HepG2 (cell line): ENCODE measurements around the gene PIK3R1. TPM values are rescaled to one million over a fixed set of nuclear protein-coding genes. Genes with fewer than 3 reads are reported as not detected.

ENCODE experiments used
- ATAC-seq: fragments of 200-7000 bp; cut with Tn5 transposase; 3 replicates; pipeline ENCODE4 v1.9.1; 2020; ENCODE audit warnings: mild to moderate bottlenecking, moderate library complexity
- BruUV-seq: library from RNA; stranded (reverse); fragments of 400-500 nt; replicated peaks from 2 replicates; lab custom pipeline; 2021; lab: Mats Ljungman, UMichigan
- CTCF ChIA-PET: fragments of 300-600 bp; formaldehyde crosslinking; extraction: SDS; loops from one replicate; lab custom pipeline; 2021; ENCODE audit warnings: low total read pairs, inconsistent platforms, low intra/inter-chr PET ratio; lab: Yijun Ruan, JAX
- POLR2A ChIA-PET: fragments of 350-600 bp; sonication (Branson Sonifier 250); formaldehyde crosslinking; loops from one replicate; lab custom pipeline; 2020; ENCODE audit warnings: antibody characterized with exemption, inconsistent platforms; lab: Yijun Ruan, JAX
- DNase-seq: peaks from one replicate; pipeline ENCODE4 v3.0.0-alpha.2; 2015; ENCODE audit warnings: low spot score
- FAIRE-seq: peaks from 3 replicates; lab custom pipeline; 2011; peaks lifted over from hg19 to GRCh38; lab: Jason Lieb, UNC
- H2AFZ ChIP-seq: one replicate; pipeline ENCODE4 v1.6.1; 2011; ENCODE audit warnings: low read length, inconsistent platforms
- H3K27ac ChIP-seq: fragments of 300-600 bp; 3 replicates; pipeline ENCODE4 v1.8.0; 2011; ENCODE audit warnings: mixed run types, mild to moderate bottlenecking, mixed read lengths, low read length, inconsistent platforms; ENCODE audit not compliant: insufficient read depth; ENCODE audit errors: extremely low read length
- H3K27me3 ChIP-seq, 2 experiments: fragments of 200-600 bp in 1 of 2; 2 replicates in 1 of 2; 3 replicates in 1 of 2; pipeline versions ENCODE4 v1.6.0 to v1.8.0; 2011; ENCODE audit warnings: low read length in 2 of 2, mild to moderate bottlenecking in 2 of 2, moderate library complexity in 2 of 2, inconsistent platforms in 1 of 2; ENCODE audit not compliant: insufficient read depth in 2 of 2, control insufficient read depth in 1 of 2
- H3K36me3 ChIP-seq, 2 experiments: fragments of 200-600 bp in 1 of 2; replicated peaks in 1 of 2; 2 replicates in 1 of 2; 3 replicates in 1 of 2; pipeline versions ENCODE4 v1.5.1 to v1.8.0; 2011; ENCODE audit warnings: low read length in 2 of 2, inconsistent platforms in 1 of 2; ENCODE audit not compliant: insufficient read depth in 2 of 2, control insufficient read depth in 1 of 2
- H3K4me1 ChIP-seq: 2 replicates; pipeline ENCODE4 v1.5.1; 2012; ENCODE audit warnings: low read length, inconsistent platforms; ENCODE audit not compliant: insufficient read depth
- H3K4me2 ChIP-seq: 2 replicates; pipeline ENCODE4 v1.6.0; 2011; ENCODE audit warnings: low read depth, low read length, inconsistent platforms
- H3K4me3 ChIP-seq, 3 experiments: fragments of 200-600 bp in 1 of 3; sonication (generic), shearing (Covaris generic) in 1 of 3; replicated peaks in 1 of 3; 2 replicates each; pipeline ENCODE4 v1.5.1; 2011 to 2016; ENCODE audit warnings: low read length in 3 of 3, inconsistent platforms in 2 of 3, low read depth in 2 of 3, mild to moderate bottlenecking in 2 of 3, control low read depth in 1 of 3, mixed read lengths in 1 of 3; ENCODE audit not compliant: insufficient read depth in 1 of 3
- H3K79me2 ChIP-seq: one replicate; pipeline ENCODE4 v1.6.1; 2011; ENCODE audit warnings: low read length, inconsistent platforms; ENCODE audit not compliant: insufficient read depth
- H3K9ac ChIP-seq: 2 replicates; pipeline ENCODE4 v1.6.0; 2011; ENCODE audit warnings: mild to moderate bottlenecking, low read depth, low read length, inconsistent platforms; ENCODE audit not compliant: insufficient read depth
- H3K9me3 ChIP-seq: 2 replicates; pipeline ENCODE4 v1.5.1; 2012; ENCODE audit warnings: mild to moderate bottlenecking, low read length
- H4K20me1 ChIP-seq: 2 replicates; pipeline ENCODE4 v1.6.0; 2011; ENCODE audit warnings: inconsistent platforms, mild to moderate bottlenecking, low read length, moderate library complexity; ENCODE audit not compliant: insufficient read depth
- FOXC1 ChIP-seq: sonication (generic); formaldehyde crosslinking; IDR thresholded peaks from 2 replicates; pipeline ENCODE4 v1.8.0; 2022; ENCODE audit warnings: mild to moderate bottlenecking, missing genetic modification reagents, borderline replicate concordance
- KLF6 ChIP-seq: IDR thresholded peaks from 2 replicates; pipeline ENCODE4 v1.8.0; 2016; ENCODE audit warnings: missing biosample characterization, missing genetic modification reagents
- TOPORS ChIP-seq: sonication (generic); formaldehyde crosslinking; IDR thresholded peaks from 2 replicates; pipeline ENCODE4 v1.8.0; 2023; ENCODE audit warnings: mild to moderate bottlenecking, missing genetic modification reagents
- ZNF317 ChIP-seq: sonication (generic); formaldehyde crosslinking; IDR thresholded peaks from 2 replicates; pipeline ENCODE4 v1.5.0; 2020; ENCODE audit warnings: mild to moderate bottlenecking, missing genetic modification reagents
- ZNF460 ChIP-seq: sonication (generic); formaldehyde crosslinking; IDR thresholded peaks from 2 replicates; pipeline ENCODE4 v1.5.1; 2020; ENCODE audit warnings: missing genetic modification reagents, mild to moderate bottlenecking, borderline replicate concordance
- ZNF709 ChIP-seq: sonication (generic); formaldehyde crosslinking; IDR thresholded peaks from 2 replicates; pipeline ENCODE4 v1.5.0; 2020; ENCODE audit warnings: mild to moderate bottlenecking, missing genetic modification reagents
- ZNF772 ChIP-seq: sonication (generic); formaldehyde crosslinking; IDR thresholded peaks from 2 replicates; pipeline ENCODE4 v1.5.0; 2020; ENCODE audit warnings: mild to moderate bottlenecking, missing genetic modification reagents
- ZNF792 ChIP-seq: IDR thresholded peaks from 2 replicates; pipeline ENCODE4 v1.6.1; 2016
- WGBS: methylation state at CpG from one replicate; pipeline ENCODE4 v1.1.6; 2017; ENCODE audit warnings: low lambda C conversion rate; 5-methylcytosine and 5-hydroxymethylcytosine counted together
- in situ Hi-C: cut with HindIII; loops from 2 replicates; pipeline ENCODE4 v1.10.0; 2017; ENCODE audit warnings: low pct_unique_long_range_greater_than_20kb; ENCODE audit not compliant: extremely low pct_ligation_motif_present
- intact Hi-C: fragments of 100-400 bp; cut with micrococcal nuclease; formaldehyde crosslinking; loops from one replicate; pipeline ENCODE4 v1.10.0; 2022; ENCODE audit not compliant: unreplicated experiment
- polyA plus RNA-seq, 8 experiments: library from polyadenylated mRNA; depleted of rRNA in 3 of 8; stranded (reverse) in 7 of 8; unstranded in 1 of 8; fragments of >200 nt; fragmentation: Illumina TruSeq in 4 of 8; extraction: Trizol in 4 of 8; gene quantifications; 2 replicates each; pipeline versions ENCODE4 v1.2.1 to v1.2.3, GENCODE V29; 2011 to 2016; ENCODE audit warnings: low read depth in 4 of 8, missing spikeins in 1 of 8, mixed read lengths in 1 of 8; ENCODE audit not compliant: insufficient read depth in 1 of 8
- total RNA-seq, 5 experiments: library from RNA; depleted of rRNA; stranded (reverse); fragments of >200 nt; fragmentation: Illumina TruSeq; extraction: Trizol; gene quantifications; 2 replicates each; pipeline ENCODE4 v1.2.3, GENCODE V29; 2016; ENCODE audit warnings: low read depth in 1 of 5
- TF ChIP-seq, protein P1 (sequence below): sonication (generic); formaldehyde crosslinking; IDR thresholded peaks from 2 replicates; pipeline ENCODE4 v1.8.1; 2023; ENCODE audit warnings: mild to moderate bottlenecking, missing genetic modification reagents
- TF ChIP-seq, protein P2 (sequence below): sonication (generic); formaldehyde crosslinking; IDR thresholded peaks from 2 replicates; pipeline ENCODE4 v1.5.0; 2020; ENCODE audit warnings: mild to moderate bottlenecking, missing genetic modification reagents, borderline replicate concordance
- TF ChIP-seq, protein P3 (sequence below): IDR thresholded peaks from 2 replicates; pipeline ENCODE4 v1.6.1; 2016; ENCODE audit warnings: missing compliant biosample characterization, missing genetic modification reagents, borderline replicate concordance
- TF ChIP-seq, protein P4 (sequence below): IDR thresholded peaks from 2 replicates; pipeline ENCODE4 v1.6.1; 2016; ENCODE audit warnings: low read depth, missing genetic modification reagents, missing compliant biosample characterization

PIK3R1 gene
- total and polyA plus RNA-seq, 2 of the 13 experiments (the other 11 are each of a cell fraction or from before 2014, with no cell fraction given), result 8.4 to 21.3 TPM

DNA sequence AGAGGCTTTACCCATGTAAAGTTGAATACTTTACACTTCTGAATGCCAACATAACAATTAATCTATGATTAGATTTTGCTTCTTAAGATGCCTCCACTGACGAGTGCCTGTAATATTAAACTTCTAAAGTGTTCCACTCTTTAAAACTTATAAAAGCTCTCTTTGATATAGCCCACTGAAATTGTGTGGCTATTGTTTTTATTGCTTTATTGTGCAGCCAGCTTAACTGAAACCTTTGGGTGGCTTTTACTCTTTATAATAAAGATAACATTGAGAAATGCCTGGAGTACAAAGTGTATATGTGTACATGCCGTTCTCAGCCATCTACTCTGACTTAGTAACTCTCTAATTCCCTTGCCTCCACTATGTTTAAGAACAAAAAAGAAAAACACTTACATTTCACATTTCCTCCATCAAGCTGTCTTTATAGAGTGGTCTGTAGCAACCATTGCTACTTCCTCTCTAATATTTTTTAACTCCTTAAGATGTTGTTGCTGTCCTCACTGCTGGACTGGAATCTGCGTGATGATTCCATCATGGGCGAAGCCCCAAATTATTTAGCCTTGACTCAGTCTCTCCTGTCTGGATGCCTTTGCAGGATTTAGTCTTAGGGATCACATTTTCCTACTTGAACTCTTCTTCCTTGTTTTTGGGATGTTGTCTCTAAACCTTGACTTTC lies 9.1 kb downstream of the PIK3R1 start:
- no TSS peak for BruUV-seq
- H3K4me3 ChIP-seq, result no peak overlapping the region
- ChIA-PET POLR2A (interaction anchor here (2.0 kb wide), 1 partner anchor 9 kb away, joined by 14 read pairs; the partner anchor contains the start of gene PIK3R1), CTCF (no interaction called here)
- intact Hi-C loops (no loop called here), in situ Hi-C loops (no loop called here)
- 76% methylated on average over 4 of the region's 4 CpGs for WGBS
- no peak overlapping the region for H2AFZ ChIP-seq
- H3K4me1 ChIP-seq, result peaks cover 36% of the 10 kb centered on the region
- peak; percentile 72 for ATAC-seq
- H3K4me2 ChIP-seq, result no peak overlapping the region; the same call in 1 of the 2 replicates
- peaks cover 72% of the 10 kb centered on the region for H3K79me2 ChIP-seq
- H3K9ac ChIP-seq, result no peak overlapping the region
- FAIRE-seq, result no peak
- H3K36me3 ChIP-seq, result peaks cover 8 to 40% of the 10 kb centered on the region in 2 experiments; a peak in 4 of 5 replicates
- H3K9me3 ChIP-seq, result peaks cover 11% of the 10 kb centered on the region
- no peaks in the 10 kb centered on the region for H4K20me1 ChIP-seq
- H3K27me3 ChIP-seq, result no peaks in the 10 kb centered on the region
- DNase-seq, result no peak
- no peak overlapping the region for H3K27ac ChIP-seq
- TF ChIP-seq KLF6 (no peak), ZNF772 (no peak), ZNF709 (CRISPR knock-in tag) (no peak), ZNF460 (CRISPR knock-in tag) (no peak), TOPORS (CRISPR knock-in tag) (no peak), FOXC1 (CRISPR knock-in tag) (no peak), ZNF317 (CRISPR knock-in tag) (no peak), ZNF792 (CRISPR knock-in tag) (no peak)
- TF ChIP-seq, protein P1, sequence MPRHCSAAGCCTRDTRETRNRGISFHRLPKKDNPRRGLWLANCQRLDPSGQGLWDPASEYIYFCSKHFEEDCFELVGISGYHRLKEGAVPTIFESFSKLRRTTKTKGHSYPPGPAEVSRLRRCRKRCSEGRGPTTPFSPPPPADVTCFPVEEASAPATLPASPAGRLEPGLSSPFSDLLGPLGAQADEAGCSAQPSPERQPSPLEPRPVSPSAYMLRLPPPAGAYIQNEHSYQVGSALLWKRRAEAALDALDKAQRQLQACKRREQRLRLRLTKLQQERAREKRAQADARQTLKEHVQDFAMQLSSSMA, result no peak
- TF ChIP-seq, protein P2, sequence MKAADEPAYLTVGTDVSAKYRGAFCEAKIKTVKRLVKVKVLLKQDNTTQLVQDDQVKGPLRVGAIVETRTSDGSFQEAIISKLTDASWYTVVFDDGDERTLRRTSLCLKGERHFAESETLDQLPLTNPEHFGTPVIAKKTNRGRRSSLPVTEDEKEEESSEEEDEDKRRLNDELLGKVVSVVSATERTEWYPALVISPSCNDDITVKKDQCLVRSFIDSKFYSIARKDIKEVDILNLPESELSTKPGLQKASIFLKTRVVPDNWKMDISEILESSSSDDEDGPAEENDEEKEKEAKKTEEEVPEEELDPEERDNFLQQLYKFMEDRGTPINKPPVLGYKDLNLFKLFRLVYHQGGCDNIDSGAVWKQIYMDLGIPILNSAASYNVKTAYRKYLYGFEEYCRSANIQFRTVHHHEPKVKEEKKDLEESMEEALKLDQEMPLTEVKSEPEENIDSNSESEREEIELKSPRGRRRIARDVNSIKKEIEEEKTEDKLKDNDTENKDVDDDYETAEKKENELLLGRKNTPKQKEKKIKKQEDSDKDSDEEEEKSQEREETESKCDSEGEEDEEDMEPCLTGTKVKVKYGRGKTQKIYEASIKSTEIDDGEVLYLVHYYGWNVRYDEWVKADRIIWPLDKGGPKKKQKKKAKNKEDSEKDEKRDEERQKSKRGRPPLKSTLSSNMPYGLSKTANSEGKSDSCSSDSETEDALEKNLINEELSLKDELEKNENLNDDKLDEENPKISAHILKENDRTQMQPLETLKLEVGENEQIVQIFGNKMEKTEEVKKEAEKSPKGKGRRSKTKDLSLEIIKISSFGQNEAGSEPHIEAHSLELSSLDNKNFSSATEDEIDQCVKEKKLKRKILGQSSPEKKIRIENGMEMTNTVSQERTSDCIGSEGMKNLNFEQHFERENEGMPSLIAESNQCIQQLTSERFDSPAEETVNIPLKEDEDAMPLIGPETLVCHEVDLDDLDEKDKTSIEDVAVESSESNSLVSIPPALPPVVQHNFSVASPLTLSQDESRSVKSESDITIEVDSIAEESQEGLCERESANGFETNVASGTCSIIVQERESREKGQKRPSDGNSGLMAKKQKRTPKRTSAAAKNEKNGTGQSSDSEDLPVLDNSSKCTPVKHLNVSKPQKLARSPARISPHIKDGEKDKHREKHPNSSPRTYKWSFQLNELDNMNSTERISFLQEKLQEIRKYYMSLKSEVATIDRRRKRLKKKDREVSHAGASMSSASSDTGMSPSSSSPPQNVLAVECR (CRISPR knock-in tag), result no peak
- TF ChIP-seq, protein P3, sequence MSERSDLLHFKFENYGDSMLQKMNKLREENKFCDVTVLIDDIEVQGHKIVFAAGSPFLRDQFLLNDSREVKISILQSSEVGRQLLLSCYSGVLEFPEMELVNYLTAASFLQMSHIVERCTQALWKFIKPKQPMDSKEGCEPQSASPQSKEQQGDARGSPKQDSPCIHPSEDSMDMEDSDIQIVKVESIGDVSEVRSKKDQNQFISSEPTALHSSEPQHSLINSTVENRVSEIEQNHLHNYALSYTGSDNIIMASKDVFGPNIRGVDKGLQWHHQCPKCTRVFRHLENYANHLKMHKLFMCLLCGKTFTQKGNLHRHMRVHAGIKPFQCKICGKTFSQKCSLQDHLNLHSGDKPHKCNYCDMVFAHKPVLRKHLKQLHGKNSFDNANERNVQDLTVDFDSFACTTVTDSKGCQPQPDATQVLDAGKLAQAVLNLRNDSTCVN (CRISPR knock-in tag), result no peak
- TF ChIP-seq, protein P4, sequence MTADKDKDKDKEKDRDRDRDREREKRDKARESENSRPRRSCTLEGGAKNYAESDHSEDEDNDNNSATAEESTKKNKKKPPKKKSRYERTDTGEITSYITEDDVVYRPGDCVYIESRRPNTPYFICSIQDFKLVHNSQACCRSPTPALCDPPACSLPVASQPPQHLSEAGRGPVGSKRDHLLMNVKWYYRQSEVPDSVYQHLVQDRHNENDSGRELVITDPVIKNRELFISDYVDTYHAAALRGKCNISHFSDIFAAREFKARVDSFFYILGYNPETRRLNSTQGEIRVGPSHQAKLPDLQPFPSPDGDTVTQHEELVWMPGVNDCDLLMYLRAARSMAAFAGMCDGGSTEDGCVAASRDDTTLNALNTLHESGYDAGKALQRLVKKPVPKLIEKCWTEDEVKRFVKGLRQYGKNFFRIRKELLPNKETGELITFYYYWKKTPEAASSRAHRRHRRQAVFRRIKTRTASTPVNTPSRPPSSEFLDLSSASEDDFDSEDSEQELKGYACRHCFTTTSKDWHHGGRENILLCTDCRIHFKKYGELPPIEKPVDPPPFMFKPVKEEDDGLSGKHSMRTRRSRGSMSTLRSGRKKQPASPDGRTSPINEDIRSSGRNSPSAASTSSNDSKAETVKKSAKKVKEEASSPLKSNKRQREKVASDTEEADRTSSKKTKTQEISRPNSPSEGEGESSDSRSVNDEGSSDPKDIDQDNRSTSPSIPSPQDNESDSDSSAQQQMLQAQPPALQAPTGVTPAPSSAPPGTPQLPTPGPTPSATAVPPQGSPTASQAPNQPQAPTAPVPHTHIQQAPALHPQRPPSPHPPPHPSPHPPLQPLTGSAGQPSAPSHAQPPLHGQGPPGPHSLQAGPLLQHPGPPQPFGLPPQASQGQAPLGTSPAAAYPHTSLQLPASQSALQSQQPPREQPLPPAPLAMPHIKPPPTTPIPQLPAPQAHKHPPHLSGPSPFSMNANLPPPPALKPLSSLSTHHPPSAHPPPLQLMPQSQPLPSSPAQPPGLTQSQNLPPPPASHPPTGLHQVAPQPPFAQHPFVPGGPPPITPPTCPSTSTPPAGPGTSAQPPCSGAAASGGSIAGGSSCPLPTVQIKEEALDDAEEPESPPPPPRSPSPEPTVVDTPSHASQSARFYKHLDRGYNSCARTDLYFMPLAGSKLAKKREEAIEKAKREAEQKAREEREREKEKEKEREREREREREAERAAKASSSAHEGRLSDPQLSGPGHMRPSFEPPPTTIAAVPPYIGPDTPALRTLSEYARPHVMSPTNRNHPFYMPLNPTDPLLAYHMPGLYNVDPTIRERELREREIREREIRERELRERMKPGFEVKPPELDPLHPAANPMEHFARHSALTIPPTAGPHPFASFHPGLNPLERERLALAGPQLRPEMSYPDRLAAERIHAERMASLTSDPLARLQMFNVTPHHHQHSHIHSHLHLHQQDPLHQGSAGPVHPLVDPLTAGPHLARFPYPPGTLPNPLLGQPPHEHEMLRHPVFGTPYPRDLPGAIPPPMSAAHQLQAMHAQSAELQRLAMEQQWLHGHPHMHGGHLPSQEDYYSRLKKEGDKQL (CRISPR knock-in tag), result no peak
